Keratinocyte (primary cell): Measurements from ENCODE around the gene RGS6.

ENCODE experiments used
- CTCF ChIP-seq, 3 experiments: IDR thresholded peaks in 1 of 3; conservative IDR thresholded peaks in 1 of 3; optimal IDR thresholded peaks in 1 of 3; 2 replicates in 2 of 3; 3 replicates in 1 of 3; pipeline versions ENCODE3 to v1.5.1; 2011; ENCODE audit warnings: low read length in 3 of 3, mild to moderate bottlenecking in 3 of 3, moderate library complexity in 2 of 3, control low read depth in 1 of 3, inconsistent platforms in 1 of 3; ENCODE audit not compliant: insufficient read depth in 2 of 3; ENCODE audit errors: extremely low read depth in 1 of 3
- EZH2 ChIP-seq: IDR thresholded peaks from one replicate; pipeline ENCODE4 v1.6.1; 2012; ENCODE audit warnings: inconsistent platforms, mild to moderate bottlenecking, low read length, moderate library complexity

GRCh38 chr14:72462056-72462455, 529.8 kb downstream of the RGS6 start:
- TF ChIP-seq CTCF (optimal IDR thresholded peaks at IDR 0.05 in 1 of 3, IDR thresholded peaks at IDR 0.05 in 1 of 3, conservative IDR thresholded peaks at IDR 0.05 in 1 of 3; ENCODE audit: extremely low read depth in 1 of 3, insufficient read depth in 2 of 3, low read length in 3 of 3) (no peak), EZH2 (no peak)
